DMS53 treated with DMSO at 0.1 percent for 48 hours (cell line): ENCODE measurements around the gene RSPH3.
A peak's percentile ranks its signal among the peaks of the same experiment; 100 is the strongest.
"Not testable (repeated sequence)": the region's sequence is repeated elsewhere in the genome, so short reads cannot be mapped to it uniquely, and the experiment has no call there.

Experiments used
- DNase-seq: peaks from one replicate; lab custom pipeline; 2025; ENCODE audit not compliant: unreplicated experiment; lab: John Stamatoyannopoulos, UW

Gene RSPH3

DNA sequence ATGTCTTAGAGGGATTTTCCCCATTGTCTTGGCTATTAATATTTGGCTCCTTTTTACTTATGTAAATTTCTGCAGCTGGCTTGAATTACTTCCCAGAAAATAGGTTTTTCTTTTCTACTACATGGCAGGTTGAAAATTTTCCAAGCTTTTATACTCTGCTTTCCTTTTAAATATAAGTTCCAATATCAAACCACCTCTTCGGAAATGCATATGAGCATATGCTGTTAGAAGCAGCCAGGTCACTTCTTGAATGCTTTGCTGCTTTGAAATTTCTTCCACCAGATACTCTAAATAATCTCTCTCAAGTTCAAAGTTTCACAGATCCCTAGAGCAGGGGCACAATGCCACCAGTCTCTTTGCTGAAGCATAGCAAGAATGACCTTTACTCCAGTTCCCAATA lies 25.2 kb upstream of the RSPH3 start:
- DNase-seq, result not testable (repeated sequence)

DNA sequence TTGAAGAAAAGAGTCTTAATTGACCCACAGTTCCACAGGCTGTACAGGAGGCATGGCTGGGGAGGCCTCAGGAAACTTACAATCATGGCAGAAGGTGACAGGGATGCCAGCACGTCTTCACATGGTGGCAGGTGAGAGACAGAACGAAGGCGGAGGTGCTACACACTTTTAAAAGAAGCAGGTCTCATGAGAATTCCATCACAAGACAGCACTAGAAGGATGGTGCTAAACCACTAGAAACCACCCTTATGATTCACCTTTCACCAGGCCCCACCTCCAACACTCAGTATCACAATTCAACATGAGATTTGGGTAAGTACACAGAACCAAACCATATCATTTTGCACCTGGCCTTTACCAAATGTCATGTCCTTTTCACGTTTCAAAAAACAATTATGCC lies 23.9 kb upstream of the RSPH3 start:
- DNase-seq, result no peak

DNA sequence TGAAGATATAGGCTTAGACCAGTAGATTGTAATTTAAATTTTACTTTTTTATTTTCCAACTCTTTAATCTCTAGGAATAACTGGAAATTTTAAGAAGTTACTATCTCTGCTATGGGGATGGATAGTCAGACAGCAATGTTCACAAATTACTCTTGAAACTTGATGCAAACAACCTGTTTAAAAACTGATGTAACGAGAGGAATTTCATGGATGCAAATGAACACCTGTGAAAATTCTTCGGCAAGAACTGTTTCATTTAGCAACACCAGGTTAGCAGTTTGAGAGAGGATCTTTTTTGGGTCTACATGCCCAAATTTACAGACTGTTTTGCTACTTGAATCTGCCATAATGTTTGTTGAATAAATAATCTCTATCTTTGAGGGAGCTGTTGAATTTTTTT lies 20.0 kb upstream of the RSPH3 start:
- DNase-seq, result no peak

DNA sequence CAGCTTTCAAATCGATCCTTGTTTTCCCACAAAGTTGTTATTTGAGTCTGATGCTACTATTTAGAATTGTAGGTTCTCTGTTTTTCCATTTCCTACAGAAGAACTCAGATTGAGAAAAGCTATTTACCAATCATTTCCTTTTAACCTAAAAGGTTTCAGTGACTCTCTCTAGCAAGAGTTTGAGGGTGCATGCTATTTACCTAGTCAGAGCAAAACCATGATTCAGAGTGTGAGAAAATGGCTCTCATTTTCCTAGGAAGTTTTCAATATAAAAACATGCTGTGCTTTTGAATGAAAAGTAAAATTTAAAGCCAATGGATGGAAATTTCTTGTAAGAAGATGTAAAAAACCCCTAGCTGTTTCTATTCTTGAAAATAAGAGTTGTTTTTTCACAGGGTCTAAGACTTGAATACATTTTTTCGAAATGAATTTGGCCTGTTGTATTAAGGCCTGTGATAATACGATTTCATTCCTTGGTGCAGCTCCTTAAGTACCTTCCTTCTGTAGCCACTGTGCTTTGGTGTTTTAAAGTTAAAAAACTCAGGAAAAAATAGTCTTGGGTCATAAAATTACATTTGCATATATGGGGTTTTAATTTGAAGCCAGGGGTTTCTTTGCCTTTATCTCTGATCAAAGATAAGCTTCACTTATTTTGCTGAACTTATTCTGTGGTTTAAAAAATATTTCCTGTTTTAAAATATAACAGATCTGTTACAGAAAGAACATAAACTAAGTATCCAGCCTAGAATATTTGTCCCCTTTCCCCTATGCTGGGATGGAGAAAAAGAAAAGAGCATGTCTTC lies 18.0 kb upstream of the RSPH3 start:
- DNase-seq, result no peak

DNA sequence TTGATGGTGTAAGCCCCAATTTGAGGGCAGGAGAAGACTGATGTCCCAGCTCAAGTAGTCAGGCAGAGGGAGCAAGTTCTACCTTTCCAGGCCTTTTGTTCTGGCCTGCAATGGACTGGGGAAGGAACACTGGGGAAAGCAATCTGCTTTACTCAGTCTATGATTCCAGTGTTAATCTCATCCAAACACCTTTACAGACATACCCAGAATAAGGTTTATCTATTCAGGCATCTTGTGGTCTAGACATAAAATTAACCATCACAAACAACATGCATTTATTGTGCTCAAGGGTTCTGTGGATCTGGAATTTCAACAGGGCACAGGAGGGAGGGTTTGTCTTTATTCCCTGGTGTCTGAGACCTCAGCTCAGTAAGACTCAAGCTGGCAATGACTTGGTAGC lies 14.4 kb upstream of the RSPH3 start:
- no peak for DNase-seq

DNA sequence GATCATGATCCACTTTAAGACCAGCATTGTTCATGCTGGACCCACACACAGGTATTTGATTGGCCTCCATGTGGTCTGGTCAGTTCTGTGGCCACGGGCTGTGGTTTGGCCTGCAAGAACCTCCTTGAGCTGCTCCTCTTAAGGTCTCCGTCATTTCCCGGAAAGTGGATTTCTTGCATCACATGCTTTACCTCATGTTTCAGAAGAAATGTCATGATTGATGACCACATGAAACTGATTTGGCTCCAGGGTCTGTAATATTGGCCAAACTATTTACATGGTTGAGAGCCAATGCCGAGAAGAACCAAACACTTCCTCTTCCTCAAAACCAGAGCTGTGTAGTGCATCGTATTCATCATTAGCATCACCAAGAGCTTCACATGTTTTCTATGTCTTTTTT lies 13.2 kb upstream of the RSPH3 start:
- no peak for DNase-seq

DNA sequence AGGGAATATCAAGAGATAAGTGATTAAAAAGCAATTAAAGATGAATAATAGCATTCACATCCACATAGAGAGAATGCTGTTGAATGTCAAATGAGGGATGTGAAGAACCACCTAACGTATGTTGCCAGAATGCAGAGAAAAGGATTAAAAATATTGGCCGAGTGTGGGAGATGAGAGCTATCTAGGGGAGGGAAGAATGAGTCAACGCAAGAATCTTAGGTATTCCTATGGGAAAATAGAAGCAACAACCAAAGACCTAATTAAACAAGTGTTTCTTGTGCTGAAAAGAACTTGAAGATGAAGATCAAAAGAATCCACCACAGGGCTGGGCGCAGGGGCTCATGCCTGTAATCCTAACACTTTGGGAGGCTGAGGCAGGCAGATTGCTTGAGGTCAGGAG lies 12.2 kb upstream of the RSPH3 start:
- DNase-seq, result no peak

DNA sequence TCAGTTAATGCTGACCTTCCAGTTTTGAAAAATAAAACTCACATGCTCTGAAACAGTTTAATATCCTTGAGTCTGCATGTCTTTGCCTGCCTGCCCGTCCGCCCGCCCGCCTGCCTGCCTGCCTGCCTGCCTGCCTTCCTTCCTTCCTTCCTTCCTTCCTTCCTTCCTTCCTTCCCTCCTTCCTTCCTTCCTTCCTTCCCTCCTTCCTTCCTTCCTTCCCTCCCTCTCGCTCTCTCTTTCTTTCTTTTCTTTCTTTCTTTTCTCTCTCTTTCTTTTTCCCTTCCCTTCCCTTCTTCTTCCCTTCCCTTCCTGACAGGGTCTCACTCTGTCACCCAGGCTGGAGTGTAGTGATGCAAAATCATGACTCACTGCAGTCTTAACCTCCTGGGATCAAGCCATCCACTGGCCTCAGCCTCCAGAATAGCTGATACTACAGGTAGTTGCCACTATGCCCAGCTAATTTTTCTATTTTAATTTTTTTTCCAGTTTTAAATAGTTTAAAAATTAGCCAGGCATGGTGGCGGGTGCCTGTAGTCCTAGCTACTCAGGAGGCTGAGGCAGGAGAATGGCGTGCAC lies 10.1 kb upstream of the RSPH3 start:
- DNase-seq, result not testable (repeated sequence)

DNA sequence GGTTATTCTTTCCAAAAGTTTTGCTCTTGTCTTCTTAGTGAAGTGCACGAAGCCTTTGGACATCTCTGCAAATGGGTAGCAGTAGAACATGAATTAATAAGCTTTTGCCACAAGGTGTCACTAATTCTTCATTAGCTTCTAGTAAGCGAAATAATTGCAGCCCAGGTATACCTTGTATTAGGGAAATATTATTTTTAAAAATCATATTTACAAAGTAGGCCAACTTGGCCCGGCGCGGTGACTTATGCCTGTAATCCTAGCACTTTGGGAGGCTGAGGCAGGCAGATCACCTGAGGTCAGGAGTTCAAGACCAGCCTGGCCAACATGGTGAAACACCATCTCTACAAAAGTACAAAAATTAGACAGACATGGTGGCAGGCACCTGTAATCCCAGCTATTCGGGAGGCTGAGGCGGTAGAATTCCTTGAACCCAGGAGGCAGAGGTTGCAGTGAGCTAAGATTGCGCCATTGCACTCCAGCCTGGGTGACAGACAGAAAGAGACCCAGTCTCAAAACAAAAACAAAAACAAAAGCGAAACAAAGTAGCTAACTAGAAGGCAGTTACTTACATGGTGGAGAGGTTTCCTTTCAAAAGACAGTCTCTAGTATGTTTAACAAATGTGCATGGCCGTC lies 8.8 kb upstream of the RSPH3 start:
- peak; percentile 19 for DNase-seq

DNA sequence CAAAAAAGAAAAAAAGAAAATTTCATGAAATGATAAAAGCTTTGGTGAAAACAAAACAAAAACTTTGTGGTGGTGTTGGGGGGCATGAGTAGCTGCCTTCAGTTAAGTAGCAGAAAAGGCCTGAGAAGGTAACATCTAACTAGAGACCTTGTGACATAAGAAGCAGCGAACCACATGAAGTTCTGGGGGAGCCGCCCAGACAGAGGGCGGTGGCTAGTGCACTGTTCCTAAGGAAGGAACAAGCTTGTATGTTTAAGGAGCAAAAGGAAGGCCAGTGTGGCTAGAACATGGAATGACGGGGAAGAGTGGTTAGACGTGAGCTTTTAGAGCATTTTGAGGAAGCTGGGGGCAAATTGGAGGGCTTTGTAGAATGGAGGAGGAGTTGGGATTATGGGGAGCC lies 7.5 kb upstream of the RSPH3 start:
- no peak for DNase-seq

DNA sequence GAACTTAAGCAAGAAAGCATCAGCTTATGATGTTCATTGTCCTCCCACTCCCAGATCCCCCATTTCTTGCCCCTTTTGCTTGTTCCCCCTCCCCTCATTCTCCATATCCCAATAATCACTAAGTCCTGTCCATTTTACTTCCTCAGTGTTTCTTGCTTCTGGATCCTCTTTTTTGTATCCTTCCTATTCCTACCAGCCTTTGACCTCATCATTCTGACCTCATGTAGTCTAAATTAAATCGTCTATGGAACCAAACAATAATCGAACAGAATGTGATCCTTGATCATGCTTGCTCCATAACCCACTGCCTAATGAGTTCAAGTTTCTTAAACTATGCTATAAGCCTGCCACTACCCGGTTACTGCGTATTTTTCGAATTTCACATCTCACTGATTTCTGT lies 5.4 kb upstream of the RSPH3 start:
- DNase-seq, result no peak

DNA sequence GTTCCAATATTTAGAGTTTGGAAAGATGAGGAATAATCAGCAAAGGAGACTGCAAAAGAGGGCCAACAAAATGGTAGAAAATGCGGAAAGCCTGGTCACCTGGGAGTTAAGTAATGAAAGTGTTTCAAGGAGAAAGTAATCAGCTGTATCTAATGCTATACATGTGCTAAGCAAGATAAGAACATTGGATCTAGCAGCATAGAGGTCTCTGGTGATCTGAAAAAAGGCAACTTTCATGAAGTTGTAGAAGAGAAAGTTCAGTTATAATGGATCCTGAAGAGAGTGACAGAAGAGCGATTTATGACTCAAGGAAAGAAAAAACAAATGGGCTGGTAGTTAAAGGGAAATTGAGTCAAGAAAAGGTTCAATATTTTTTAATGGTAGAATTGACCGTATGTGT lies 4.6 kb upstream of the RSPH3 start:
- no peak for DNase-seq

DNA sequence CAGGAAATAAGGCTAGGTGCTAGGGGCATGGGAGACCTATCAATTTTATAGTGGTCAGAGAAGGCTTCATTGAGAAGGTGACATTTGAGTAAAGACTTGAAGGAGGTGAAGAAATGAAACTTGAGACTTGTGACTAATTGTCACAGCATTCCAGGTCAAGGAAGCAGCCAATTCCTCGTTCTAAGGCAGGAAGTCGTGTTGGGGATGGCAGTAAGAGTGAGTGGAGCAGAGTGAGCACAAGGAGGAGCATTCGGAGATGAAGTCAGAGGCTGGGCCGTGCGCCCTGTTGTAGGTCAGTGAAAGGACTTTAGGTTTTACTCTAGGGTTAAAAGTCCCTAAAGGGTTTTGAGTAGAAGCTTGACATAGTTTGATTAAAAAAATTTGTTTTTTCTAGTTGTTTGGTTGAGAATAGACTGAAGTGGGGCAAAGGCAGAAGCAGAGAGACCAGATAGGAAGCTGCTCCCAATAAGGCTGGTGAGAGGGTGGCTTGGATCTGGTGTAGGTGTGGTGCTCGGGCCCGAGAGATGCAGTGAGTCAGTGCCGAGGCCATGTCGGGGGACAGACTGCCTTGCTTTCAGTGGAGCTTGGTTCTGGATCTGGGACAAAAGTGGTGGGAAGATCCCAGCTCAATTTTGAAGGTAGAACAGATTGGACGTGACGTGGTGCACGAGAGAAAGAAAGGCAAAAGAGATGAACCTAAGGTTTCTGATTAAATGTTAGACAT lies 2.6 kb upstream of the RSPH3 start:
- no peak for DNase-seq

DNA sequence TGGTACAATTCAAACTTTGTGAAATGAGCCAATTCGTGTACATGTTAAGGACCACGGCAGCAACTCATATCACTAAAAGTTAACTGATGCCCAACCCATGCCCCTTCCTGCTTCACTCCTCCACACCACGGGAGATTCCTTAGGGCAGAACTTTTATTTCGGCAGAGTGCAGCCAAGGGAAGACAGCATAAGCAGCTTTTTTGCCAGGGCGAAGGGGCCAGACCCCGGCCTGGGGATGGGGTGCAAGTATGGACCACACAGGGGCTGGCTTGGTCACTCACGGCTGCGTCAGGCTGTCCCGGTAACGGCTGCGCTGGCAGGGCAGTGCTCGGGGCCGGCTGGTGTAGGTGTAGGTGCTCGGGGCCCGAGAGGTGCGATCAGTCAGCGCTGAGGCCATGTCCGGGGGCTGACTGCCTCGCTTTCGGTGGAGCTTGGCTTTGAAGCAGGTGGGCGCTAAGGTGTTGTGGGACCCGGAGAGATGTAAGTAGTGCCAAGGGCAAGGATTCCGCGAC lies 792 bp downstream of the RSPH3 start:
- DNase-seq, result no peak

DNA sequence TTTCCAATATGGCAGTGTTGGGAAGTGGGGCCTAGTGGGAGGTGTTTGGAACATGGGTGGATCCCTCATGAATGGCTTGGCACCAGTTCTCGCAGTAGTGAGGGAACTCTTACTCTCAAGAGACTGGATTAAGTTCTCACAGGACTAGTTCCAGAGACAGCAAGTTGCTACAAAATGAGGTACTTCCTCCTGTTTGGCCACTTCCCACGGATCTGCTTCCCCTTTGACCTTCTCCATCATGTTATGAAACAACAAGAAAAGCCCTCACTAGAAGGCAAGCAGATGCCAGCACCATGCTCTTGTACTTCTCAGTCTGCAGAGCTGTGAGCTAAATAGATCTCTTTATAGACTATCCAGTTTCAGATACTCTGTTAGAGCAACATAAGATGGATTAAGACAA lies 3.1 kb downstream of the RSPH3 start:
- no peak for DNase-seq

DNA sequence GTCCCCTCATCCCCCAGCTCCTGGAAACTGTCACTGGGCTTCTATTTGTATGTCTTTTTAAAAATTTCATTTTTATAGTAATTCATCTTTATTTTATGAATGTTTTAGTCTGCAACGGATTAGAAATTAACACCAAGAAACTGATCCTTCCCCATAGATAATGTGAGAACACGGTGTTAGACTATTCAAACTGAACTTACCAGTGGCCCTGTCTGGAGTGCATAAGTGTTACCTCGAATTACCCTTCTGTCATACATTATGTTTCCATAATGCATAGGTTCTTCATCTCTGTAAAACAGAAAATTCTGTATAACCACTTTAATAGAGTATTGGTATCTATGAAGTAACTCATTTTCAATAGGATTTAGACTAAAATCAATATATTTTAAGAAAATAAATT lies 6.4 kb downstream of the RSPH3 start:
- DNase-seq, result no peak

DNA sequence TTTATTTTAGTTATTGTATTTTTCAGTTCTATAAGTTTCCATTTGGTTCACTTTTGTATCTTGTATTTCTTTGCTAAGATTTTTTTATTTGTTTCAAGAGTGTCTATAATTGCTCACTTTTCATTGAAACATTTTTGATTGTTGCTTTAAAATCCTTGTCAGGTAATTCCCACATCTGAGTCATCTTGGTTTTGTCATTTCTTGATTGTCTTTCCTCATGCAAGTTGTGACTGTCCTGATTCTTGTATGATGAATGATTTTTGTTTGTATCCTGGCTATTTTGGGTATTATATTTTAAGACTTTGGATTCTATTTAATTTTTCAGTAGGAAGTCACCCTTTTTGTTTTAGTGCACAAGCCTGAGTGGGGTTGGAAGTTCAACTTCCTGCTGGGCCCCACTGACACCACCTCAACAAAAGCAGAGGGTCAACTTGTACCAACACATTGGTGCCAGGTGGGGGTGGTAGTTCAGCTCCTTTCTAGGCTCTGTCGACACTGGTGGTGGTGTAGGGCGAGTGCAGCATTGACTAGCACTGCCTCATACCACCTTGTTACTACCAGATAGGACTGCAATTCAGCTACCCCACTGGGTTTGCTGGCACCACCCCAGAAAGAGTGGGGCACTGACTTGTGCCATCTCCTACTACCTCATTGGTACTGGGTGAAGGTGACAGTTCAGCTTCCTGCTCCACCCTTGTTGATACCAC lies 8.8 kb downstream of the RSPH3 start:
- DNase-seq, result no peak

DNA sequence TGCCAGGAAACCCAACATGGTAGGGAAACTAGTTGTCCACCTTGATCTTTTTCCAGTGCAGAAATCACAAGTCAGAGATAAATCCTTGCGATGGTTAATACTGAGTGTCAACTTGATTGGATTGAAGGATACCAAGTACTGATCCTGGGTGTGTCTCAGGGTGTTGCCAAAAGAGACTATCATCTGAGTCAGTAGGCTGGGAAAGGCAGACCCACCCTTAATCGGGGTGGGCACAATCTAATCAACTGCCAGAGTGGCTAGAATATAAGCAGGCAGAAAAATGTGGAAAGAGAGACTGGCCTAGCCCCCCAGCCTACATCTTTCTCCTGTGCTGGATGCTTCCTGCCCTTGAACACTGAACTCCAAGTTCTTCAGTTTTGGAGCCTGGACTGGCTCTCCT lies 10.3 kb downstream of the RSPH3 start:
- DNase-seq, result not testable (repeated sequence)

DNA sequence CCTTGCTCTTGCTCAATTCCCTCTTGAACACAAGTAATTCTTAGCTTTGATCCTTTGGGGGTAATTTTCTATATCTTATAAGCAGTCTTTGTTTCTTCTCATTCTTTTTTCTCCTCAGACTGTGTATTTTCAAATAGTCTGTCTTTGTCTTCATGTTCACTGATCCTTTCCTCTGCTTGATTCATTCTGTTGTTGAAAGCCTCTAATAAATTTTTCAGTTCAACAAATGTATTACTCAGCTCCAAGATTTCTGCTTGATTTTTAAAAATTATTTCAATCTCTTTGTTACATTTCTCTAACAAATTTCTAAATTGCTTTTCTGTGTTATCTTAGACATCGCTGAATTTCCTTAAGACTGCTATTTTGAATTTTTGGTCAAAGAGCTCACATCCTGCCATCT lies 11.5 kb downstream of the RSPH3 start:
- DNase-seq, result no peak

DNA sequence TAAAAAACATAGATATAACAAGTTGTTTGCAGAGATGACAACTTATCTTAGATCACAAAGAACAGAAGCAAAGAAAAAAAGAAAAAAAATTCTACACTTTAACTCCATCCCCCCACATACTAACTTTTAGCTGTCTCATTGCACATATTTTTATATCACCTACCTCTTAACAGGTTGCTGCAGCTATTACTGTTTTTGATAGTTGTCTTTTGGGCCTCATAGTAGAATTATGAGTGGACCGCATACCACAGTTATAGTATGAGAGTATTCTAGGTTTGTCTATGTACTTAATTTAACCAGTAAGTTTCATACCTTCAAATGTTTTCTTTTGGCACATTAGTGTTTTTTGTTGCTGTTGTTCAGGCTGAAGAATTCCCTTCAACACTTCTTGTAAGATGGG lies 12.3 kb downstream of the RSPH3 start:
- DNase-seq, result no peak

DNA sequence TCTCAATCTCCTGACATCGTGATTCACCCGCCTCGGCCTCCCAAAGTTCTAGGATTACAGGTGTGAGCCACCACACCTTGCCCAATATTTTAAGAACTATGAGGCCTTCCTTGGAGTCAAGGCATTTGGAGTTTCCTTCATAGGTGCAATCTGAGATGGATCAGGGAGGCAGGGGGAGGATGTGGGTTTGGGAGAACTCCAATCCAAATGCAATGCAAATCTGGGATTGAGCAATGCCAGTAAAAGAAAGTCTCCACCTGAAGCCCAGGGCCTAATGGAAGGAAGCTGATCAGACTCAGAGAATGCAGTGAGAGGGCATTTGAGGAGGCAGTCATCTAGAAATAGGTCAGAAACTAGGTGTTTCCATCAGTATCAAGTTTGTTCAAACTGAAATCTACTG lies 21.2 kb downstream of the RSPH3 start:
- no peak for DNase-seq
